HepG2 (cell line): ENCODE measurements around the gene HES3. TPM values are rescaled to one million over a fixed set of nuclear protein-coding genes. Genes with fewer than 3 reads are reported as not detected.

Source experiments
- ATAC-seq: fragments of 200-7000 bp; cut with Tn5 transposase; 3 replicates; pipeline ENCODE4 v1.9.1; 2020; ENCODE audit warnings: mild to moderate bottlenecking, moderate library complexity
- BruUV-seq: library from RNA; stranded (reverse); fragments of 400-500 nt; replicated peaks from 2 replicates; lab custom pipeline; 2021; lab: Mats Ljungman, UMichigan
- CTCF ChIA-PET: fragments of 300-600 bp; formaldehyde crosslinking; extraction: SDS; loops from one replicate; lab custom pipeline; 2021; ENCODE audit warnings: low total read pairs, inconsistent platforms, low intra/inter-chr PET ratio; lab: Yijun Ruan, JAX
- POLR2A ChIA-PET: fragments of 350-600 bp; sonication (Branson Sonifier 250); formaldehyde crosslinking; loops from one replicate; lab custom pipeline; 2020; ENCODE audit warnings: antibody characterized with exemption, inconsistent platforms; lab: Yijun Ruan, JAX
- DNase-seq: peaks from one replicate; pipeline ENCODE4 v3.0.0-alpha.2; 2015; ENCODE audit warnings: low spot score
- FAIRE-seq: peaks from 3 replicates; lab custom pipeline; 2011; peaks lifted over from hg19 to GRCh38; lab: Jason Lieb, UNC
- H2AFZ ChIP-seq: one replicate; pipeline ENCODE4 v1.6.1; 2011; ENCODE audit warnings: low read length, inconsistent platforms
- H3K27ac ChIP-seq: fragments of 300-600 bp; 3 replicates; pipeline ENCODE4 v1.8.0; 2011; ENCODE audit warnings: mixed run types, mild to moderate bottlenecking, mixed read lengths, low read length, inconsistent platforms; ENCODE audit not compliant: insufficient read depth; ENCODE audit errors: extremely low read length
- H3K27me3 ChIP-seq, 2 experiments: fragments of 200-600 bp in 1 of 2; 2 replicates in 1 of 2; 3 replicates in 1 of 2; pipeline versions ENCODE4 v1.6.0 to v1.8.0; 2011; ENCODE audit warnings: low read length in 2 of 2, mild to moderate bottlenecking in 2 of 2, moderate library complexity in 2 of 2, inconsistent platforms in 1 of 2; ENCODE audit not compliant: insufficient read depth in 2 of 2, control insufficient read depth in 1 of 2
- H3K36me3 ChIP-seq, 2 experiments: fragments of 200-600 bp in 1 of 2; replicated peaks in 1 of 2; 2 replicates in 1 of 2; 3 replicates in 1 of 2; pipeline versions ENCODE4 v1.5.1 to v1.8.0; 2011; ENCODE audit warnings: low read length in 2 of 2, inconsistent platforms in 1 of 2; ENCODE audit not compliant: insufficient read depth in 2 of 2, control insufficient read depth in 1 of 2
- H3K4me1 ChIP-seq: 2 replicates; pipeline ENCODE4 v1.5.1; 2012; ENCODE audit warnings: low read length, inconsistent platforms; ENCODE audit not compliant: insufficient read depth
- H3K4me2 ChIP-seq: 2 replicates; pipeline ENCODE4 v1.6.0; 2011; ENCODE audit warnings: low read depth, low read length, inconsistent platforms
- H3K4me3 ChIP-seq, 3 experiments: fragments of 200-600 bp in 1 of 3; sonication (generic), shearing (Covaris generic) in 1 of 3; replicated peaks in 1 of 3; 2 replicates each; pipeline ENCODE4 v1.5.1; 2011 to 2016; ENCODE audit warnings: low read length in 3 of 3, inconsistent platforms in 2 of 3, low read depth in 2 of 3, mild to moderate bottlenecking in 2 of 3, control low read depth in 1 of 3, mixed read lengths in 1 of 3; ENCODE audit not compliant: insufficient read depth in 1 of 3
- H3K79me2 ChIP-seq: one replicate; pipeline ENCODE4 v1.6.1; 2011; ENCODE audit warnings: low read length, inconsistent platforms; ENCODE audit not compliant: insufficient read depth
- H3K9ac ChIP-seq: 2 replicates; pipeline ENCODE4 v1.6.0; 2011; ENCODE audit warnings: mild to moderate bottlenecking, low read depth, low read length, inconsistent platforms; ENCODE audit not compliant: insufficient read depth
- H3K9me3 ChIP-seq: 2 replicates; pipeline ENCODE4 v1.5.1; 2012; ENCODE audit warnings: mild to moderate bottlenecking, low read length
- H4K20me1 ChIP-seq: 2 replicates; pipeline ENCODE4 v1.6.0; 2011; ENCODE audit warnings: inconsistent platforms, mild to moderate bottlenecking, low read length, moderate library complexity; ENCODE audit not compliant: insufficient read depth
- EP300 ChIP-seq, 3 experiments: sonication (generic) in 1 of 3; formaldehyde crosslinking in 1 of 3; IDR thresholded peaks; 2 replicates each; pipeline versions ENCODE4 v1.5.1 to v1.6.1; 2011 to 2020; ENCODE audit warnings: low read depth in 2 of 3, low read length in 2 of 3, borderline replicate concordance in 1 of 3, improper control_type of control experiment in 1 of 3, mild to moderate bottlenecking in 1 of 3, missing genetic modification reagents in 1 of 3, moderate library complexity in 1 of 3
- EZH2 ChIP-seq: conservative IDR thresholded peaks from 2 replicates; pipeline ENCODE4 v1.6.1; 2012; ENCODE audit warnings: mild to moderate bottlenecking, low read depth, low read length, moderate library complexity
- HIVEP1 ChIP-seq: sonication (generic); formaldehyde crosslinking; IDR thresholded peaks from 2 replicates; pipeline ENCODE4 v1.4.0; 2020; ENCODE audit warnings: mild to moderate bottlenecking, missing genetic modification reagents
- HNRNPL ChIP-seq: fragments of 200-400 bp; formaldehyde crosslinking; IDR thresholded peaks from 2 replicates; pipeline ENCODE4 v1.6.1; 2017; ENCODE audit warnings: mild to moderate bottlenecking, low read depth, low read length
- NR2C2 ChIP-seq: sonication (generic); formaldehyde crosslinking; IDR thresholded peaks from 2 replicates; pipeline ENCODE4 v1.4.0; 2020; ENCODE audit warnings: missing genetic modification reagents, mild to moderate bottlenecking, moderate library complexity, borderline replicate concordance
- ZMAT3 ChIP-seq: sonication (generic); formaldehyde crosslinking; conservative IDR thresholded peaks from 2 replicates; pipeline ENCODE4 v1.7.0; 2021; ENCODE audit warnings: missing genetic modification reagents
- ZNF460 ChIP-seq: sonication (generic); formaldehyde crosslinking; IDR thresholded peaks from 2 replicates; pipeline ENCODE4 v1.5.1; 2020; ENCODE audit warnings: missing genetic modification reagents, mild to moderate bottlenecking, borderline replicate concordance
- WGBS: methylation state at CpG from one replicate; pipeline ENCODE4 v1.1.6; 2017; ENCODE audit warnings: low lambda C conversion rate; 5-methylcytosine and 5-hydroxymethylcytosine counted together
- in situ Hi-C: cut with HindIII; loops from 2 replicates; pipeline ENCODE4 v1.10.0; 2017; ENCODE audit warnings: low pct_unique_long_range_greater_than_20kb; ENCODE audit not compliant: extremely low pct_ligation_motif_present
- intact Hi-C: fragments of 100-400 bp; cut with micrococcal nuclease; formaldehyde crosslinking; loops from one replicate; pipeline ENCODE4 v1.10.0; 2022; ENCODE audit not compliant: unreplicated experiment
- polyA plus RNA-seq, 8 experiments: library from polyadenylated mRNA; depleted of rRNA in 3 of 8; stranded (reverse) in 7 of 8; unstranded in 1 of 8; fragments of >200 nt; fragmentation: Illumina TruSeq in 4 of 8; extraction: Trizol in 4 of 8; gene quantifications; 2 replicates each; pipeline versions ENCODE4 v1.2.1 to v1.2.3, GENCODE V29; 2011 to 2016; ENCODE audit warnings: low read depth in 4 of 8, missing spikeins in 1 of 8, mixed read lengths in 1 of 8; ENCODE audit not compliant: insufficient read depth in 1 of 8
- total RNA-seq, 5 experiments: library from RNA; depleted of rRNA; stranded (reverse); fragments of >200 nt; fragmentation: Illumina TruSeq; extraction: Trizol; gene quantifications; 2 replicates each; pipeline ENCODE4 v1.2.3, GENCODE V29; 2016; ENCODE audit warnings: low read depth in 1 of 5
- TF ChIP-seq, protein P1 (sequence below): sonication (generic); formaldehyde crosslinking; IDR thresholded peaks from 2 replicates; pipeline ENCODE4 v1.5.0; 2020; ENCODE audit warnings: mild to moderate bottlenecking, missing genetic modification reagents
- TF ChIP-seq, protein P2 (sequence below): sonication (generic); formaldehyde crosslinking; IDR thresholded peaks from 2 replicates; pipeline ENCODE4 v1.4.0; 2020; ENCODE audit warnings: missing genetic modification reagents

HES3 gene
- total and polyA plus RNA-seq, 2 of the 13 experiments (the other 11 are each of a cell fraction or from before 2014, with no cell fraction given), result not detected

GRCh38 chr1:6249739-6250689 is 6.0 kb downstream of the HES3 start (continued):
- TF ChIP-seq, protein P1, sequence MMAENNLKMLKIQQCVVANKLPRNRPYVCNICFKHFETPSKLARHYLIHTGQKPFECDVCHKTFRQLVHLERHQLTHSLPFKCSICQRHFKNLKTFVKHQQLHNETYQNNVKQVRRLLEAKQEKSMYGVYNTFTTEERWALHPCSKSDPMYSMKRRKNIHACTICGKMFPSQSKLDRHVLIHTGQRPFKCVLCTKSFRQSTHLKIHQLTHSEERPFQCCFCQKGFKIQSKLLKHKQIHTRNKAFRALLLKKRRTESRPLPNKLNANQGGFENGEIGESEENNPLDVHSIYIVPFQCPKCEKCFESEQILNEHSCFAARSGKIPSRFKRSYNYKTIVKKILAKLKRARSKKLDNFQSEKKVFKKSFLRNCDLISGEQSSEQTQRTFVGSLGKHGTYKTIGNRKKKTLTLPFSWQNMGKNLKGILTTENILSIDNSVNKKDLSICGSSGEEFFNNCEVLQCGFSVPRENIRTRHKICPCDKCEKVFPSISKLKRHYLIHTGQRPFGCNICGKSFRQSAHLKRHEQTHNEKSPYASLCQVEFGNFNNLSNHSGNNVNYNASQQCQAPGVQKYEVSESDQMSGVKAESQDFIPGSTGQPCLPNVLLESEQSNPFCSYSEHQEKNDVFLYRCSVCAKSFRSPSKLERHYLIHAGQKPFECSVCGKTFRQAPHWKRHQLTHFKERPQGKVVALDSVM (CRISPR knock-in tag), result peak; percentile 87
- TF ChIP-seq ZNF460, result no peak
- TF ChIP-seq HIVEP1 (CRISPR knock-in tag), result 0 out of 2 replicates have a peak, but pooled peaks have one; percentile 26
- TF ChIP-seq EP300 (IDR thresholded peaks at IDR 0.05; ENCODE audit: low read depth in 2 of 2, low read length in 2 of 2), result no peak
- no peak for TF ChIP-seq EP300 (CRISPR knock-in tag; IDR thresholded peaks at IDR 0.05; ENCODE audit: borderline replicate concordance)
- TF ChIP-seq EZH2, result 0 out of 2 replicates have a peak, but pooled peaks have one; percentile 60
- TF ChIP-seq, all 625 proteins: peak for 19

DNA sequence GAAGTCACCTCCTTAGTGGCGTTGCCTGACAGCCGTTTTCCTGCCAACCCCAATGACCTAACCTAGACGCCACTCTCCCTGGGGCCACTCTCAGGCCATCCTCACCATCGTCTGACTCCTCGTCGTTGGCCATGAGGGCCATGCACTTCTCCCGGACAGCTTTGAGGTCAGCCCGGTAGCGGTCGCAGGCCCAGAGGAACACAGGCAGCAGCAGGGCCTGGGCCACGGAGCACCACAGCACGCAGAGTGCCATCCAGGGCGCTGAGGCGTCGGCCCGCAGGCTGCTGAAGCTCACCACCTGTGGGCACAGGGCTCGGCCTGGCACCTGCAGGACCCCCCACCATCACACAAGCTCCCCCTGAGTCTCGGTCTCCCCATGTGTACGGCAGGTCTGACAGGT is 7.3 kb downstream of the HES3 start:
- no CpG with 5 or more reads among the region's 19 CpGs for WGBS
- no TSS peak for BruUV-seq
- Histone ChIP-seq H3K4me3 (no peak overlapping the region), H3K27me3 (peaks cover 10 to 47% of the 10 kb centered on the region in 2 experiments), H3K36me3 (no peaks in the 10 kb centered on the region), H2AFZ (no peak overlapping the region), H3K27ac (no peak overlapping the region), H3K9ac (no peak overlapping the region), H3K79me2 (no peaks in the 10 kb centered on the region), H3K4me1 (peaks cover 11% of the 10 kb centered on the region), H3K4me2 (no peak overlapping the region), H3K9me3 (no peaks in the 10 kb centered on the region), H4K20me1 (no peaks in the 10 kb centered on the region)
- intact Hi-C loops, result no loop called here
- DNase-seq, result no peak
- no peak for FAIRE-seq
- POLR2A ChIA-PET, result interaction anchor here (1.1 kb wide), 2 partner anchors 9 to 11 kb away, joined by 3 read pairs; no protein-coding TSS in a partner anchor
- in situ Hi-C loops, result no loop called here
- no peak for ATAC-seq
- CTCF ChIA-PET, result no interaction called here
- TF ChIP-seq, protein P2, sequence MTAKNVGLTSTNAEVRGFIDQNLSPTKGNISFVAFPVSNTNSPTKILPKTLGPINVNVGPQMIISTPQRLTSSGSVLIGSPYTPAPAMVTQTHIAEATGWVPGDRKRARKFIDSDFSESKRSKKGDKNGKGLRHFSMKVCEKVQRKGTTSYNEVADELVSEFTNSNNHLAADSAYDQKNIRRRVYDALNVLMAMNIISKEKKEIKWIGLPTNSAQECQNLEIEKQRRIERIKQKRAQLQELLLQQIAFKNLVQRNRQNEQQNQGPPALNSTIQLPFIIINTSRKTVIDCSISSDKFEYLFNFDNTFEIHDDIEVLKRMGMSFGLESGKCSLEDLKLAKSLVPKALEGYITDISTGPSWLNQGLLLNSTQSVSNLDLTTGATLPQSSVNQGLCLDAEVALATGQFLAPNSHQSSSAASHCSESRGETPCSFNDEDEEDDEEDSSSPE, result no peak
- TF ChIP-seq ZMAT3 (CRISPR knock-in tag) (no peak), NR2C2 (CRISPR knock-in tag) (no peak), HNRNPL (0 out of 2 replicates have a peak, but pooled peaks have one; percentile 18)
